ENCODE data around the gene CD68.
"Not testable (repeated sequence)": the region's sequence is repeated elsewhere in the genome, so short reads cannot be mapped to it uniquely, and the experiment has no call there.

- not testable (repeated sequence) for TF ChIP-seq POLR2A, CTCF (IDR thresholded peaks at IDR 0.05)
Observed at GRCh38 chr17:7597561-7597960, 18.1 kb downstream of the CD68 start.
